WTC11 (cell line): ENCODE data around the gene SLC39A3.

Experiments
- AFF4 ChIP-seq: sonication (generic); formaldehyde crosslinking; IDR thresholded peaks from 2 replicates; pipeline ENCODE4 v1.8.1; 2023; ENCODE audit warnings: mild to moderate bottlenecking, missing genetic modification reagents, borderline replicate concordance
- ATF2 ChIP-seq: sonication (generic); formaldehyde crosslinking; IDR thresholded peaks from 2 replicates; pipeline ENCODE4 v1.8.1; 2022; ENCODE audit warnings: low read depth, missing genetic modification reagents, borderline replicate concordance
- CTCF ChIP-seq: fragments of 200-600 bp; IDR thresholded peaks from 2 replicates; pipeline ENCODE4 v1.8.0; 2022; ENCODE audit warnings: antibody characterized with exemption
- E2F1 ChIP-seq: sonication (generic); formaldehyde crosslinking; IDR thresholded peaks from 2 replicates; pipeline ENCODE4 v1.8.0; 2022; ENCODE audit warnings: mild to moderate bottlenecking, missing genetic modification reagents
- ESRRA ChIP-seq: sonication (generic); formaldehyde crosslinking; IDR thresholded peaks from 2 replicates; pipeline ENCODE4 v1.8.1; 2022; ENCODE audit warnings: mild to moderate bottlenecking, missing genetic modification reagents, borderline replicate concordance
- FOXJ3 ChIP-seq: sonication (generic); formaldehyde crosslinking; IDR thresholded peaks from 2 replicates; pipeline ENCODE4 v1.9.0; 2021; ENCODE audit warnings: missing genetic modification reagents, mild to moderate bottlenecking, borderline replicate concordance
- GABPB1 ChIP-seq: sonication (generic); formaldehyde crosslinking; IDR thresholded peaks from 2 replicates; pipeline ENCODE4 v1.8.1; 2023; ENCODE audit warnings: mild to moderate bottlenecking, missing genetic modification reagents
- MYBL2 ChIP-seq: sonication (generic); formaldehyde crosslinking; IDR thresholded peaks from 2 replicates; pipeline ENCODE4 v1.8.1; 2023; ENCODE audit warnings: mild to moderate bottlenecking, moderate library complexity, missing genetic modification reagents
- NR3C1 ChIP-seq: sonication (generic); formaldehyde crosslinking; conservative IDR thresholded peaks from 2 replicates; pipeline ENCODE4 v1.8.1; 2023; ENCODE audit warnings: low read depth, mild to moderate bottlenecking, missing genetic modification reagents
- SP1 ChIP-seq: sonication (generic); formaldehyde crosslinking; conservative IDR thresholded peaks from 2 replicates; pipeline ENCODE4 v1.8.1; 2022; ENCODE audit warnings: missing genetic modification reagents
- USF2 ChIP-seq: sonication (generic); formaldehyde crosslinking; IDR thresholded peaks from 2 replicates; pipeline ENCODE4 v1.8.1; 2023; ENCODE audit warnings: mild to moderate bottlenecking, missing genetic modification reagents, moderate library complexity
- ZBTB43 ChIP-seq: sonication (generic); formaldehyde crosslinking; IDR thresholded peaks from 2 replicates; pipeline ENCODE4 v1.8.1; 2023; ENCODE audit warnings: mild to moderate bottlenecking, missing genetic modification reagents
- ZNF281 ChIP-seq: sonication (generic); formaldehyde crosslinking; IDR thresholded peaks from 2 replicates; pipeline ENCODE4 v1.8.0; 2023; ENCODE audit warnings: mild to moderate bottlenecking, missing genetic modification reagents

GRCh38 chr19:2719232-2719735 lies 20.5 kb downstream of the SLC39A3 start:
- TF ChIP-seq CTCF (no peak), AFF4 (CRISPR knock-in tag) (no peak), NR3C1 (no peak), ATF2 (CRISPR knock-in tag) (no peak), ESRRA (no peak), ZNF281 (CRISPR knock-in tag) (no peak), E2F1 (CRISPR knock-in tag) (no peak), GABPB1 (CRISPR knock-in tag) (no peak), FOXJ3 (no peak), USF2 (no peak), MYBL2 (CRISPR knock-in tag) (no peak), ZBTB43 (CRISPR knock-in tag) (no peak), SP1 (no peak)
